T47D (cell line): ENCODE data around the gene ZFP36L1.
A peak's percentile ranks its signal among the peaks of the same experiment; 100 is the strongest.

ENCODE experiments used
- DNase-seq, 2 experiments: peaks; one replicate each; pipeline versions ENCODE4 v3.0.0 to v3.0.0-alpha.2; 2011 to 2012; ENCODE audit warnings: low read depth in 1 of 2, low spot score in 1 of 2
- JUND ChIP-seq: IDR thresholded peaks from 2 replicates; pipeline ENCODE4 v1.6.1; 2012; ENCODE audit warnings: low read depth
- in situ Hi-C: cut with HindIII; loops from 2 replicates; pipeline ENCODE4 v1.10.0; 2016; ENCODE audit warnings: low sequenced_read_pairs, low pct_unique_long_range_greater_than_20kb

The ZFP36L1 gene

DNA sequence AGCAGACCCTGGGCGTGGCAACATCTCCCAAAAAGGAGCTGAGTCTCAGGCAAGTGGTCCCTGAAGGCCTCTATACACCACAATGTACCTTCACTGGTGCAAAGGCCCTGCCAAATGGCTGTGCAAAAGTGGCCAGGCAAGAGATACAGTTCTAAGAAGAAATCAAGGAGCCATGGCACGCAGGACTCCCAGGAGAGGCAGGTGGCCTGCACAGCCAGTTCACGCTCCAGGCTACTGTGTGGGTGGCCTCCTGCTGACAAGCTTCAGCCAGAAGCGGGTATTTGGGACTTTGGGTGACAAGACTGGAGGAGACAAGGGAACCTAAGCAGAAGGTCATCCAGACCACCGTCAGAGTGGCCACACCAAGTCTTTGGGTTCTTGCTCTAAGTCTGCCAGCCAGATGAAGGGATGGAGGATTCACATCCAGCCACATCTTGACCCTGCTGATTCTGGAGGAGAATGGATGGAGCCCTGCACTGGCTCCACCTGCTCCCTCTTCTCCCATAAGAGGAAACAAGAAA, 20.5 kb upstream of the ZFP36L1 start:
- DNase-seq = no peak
- TF ChIP-seq JUND = no peak
- in situ Hi-C loops = no loop called here

DNA sequence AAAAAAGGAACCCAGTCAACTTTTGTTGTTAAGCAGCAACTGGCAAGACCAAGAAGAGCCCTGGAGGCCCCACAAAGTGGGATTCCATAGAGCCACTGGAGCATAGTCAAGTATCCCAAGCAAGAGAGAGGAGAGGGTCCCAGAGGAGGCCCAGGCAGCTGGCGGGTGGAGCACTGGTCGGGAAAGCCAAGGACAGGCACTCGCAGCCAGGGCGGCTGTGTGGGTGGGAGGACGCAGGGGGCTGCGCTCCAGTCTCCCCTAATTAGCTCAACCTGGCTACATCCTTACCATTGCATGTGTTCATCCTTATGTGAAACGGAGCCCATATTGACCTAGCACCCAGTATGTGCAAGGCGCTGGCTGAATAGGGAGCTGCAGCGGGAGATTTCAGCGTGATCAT, 18.3 kb upstream of the ZFP36L1 start:
- no peak for DNase-seq
- in situ Hi-C loops = no loop called here
- no peak for TF ChIP-seq JUND

DNA sequence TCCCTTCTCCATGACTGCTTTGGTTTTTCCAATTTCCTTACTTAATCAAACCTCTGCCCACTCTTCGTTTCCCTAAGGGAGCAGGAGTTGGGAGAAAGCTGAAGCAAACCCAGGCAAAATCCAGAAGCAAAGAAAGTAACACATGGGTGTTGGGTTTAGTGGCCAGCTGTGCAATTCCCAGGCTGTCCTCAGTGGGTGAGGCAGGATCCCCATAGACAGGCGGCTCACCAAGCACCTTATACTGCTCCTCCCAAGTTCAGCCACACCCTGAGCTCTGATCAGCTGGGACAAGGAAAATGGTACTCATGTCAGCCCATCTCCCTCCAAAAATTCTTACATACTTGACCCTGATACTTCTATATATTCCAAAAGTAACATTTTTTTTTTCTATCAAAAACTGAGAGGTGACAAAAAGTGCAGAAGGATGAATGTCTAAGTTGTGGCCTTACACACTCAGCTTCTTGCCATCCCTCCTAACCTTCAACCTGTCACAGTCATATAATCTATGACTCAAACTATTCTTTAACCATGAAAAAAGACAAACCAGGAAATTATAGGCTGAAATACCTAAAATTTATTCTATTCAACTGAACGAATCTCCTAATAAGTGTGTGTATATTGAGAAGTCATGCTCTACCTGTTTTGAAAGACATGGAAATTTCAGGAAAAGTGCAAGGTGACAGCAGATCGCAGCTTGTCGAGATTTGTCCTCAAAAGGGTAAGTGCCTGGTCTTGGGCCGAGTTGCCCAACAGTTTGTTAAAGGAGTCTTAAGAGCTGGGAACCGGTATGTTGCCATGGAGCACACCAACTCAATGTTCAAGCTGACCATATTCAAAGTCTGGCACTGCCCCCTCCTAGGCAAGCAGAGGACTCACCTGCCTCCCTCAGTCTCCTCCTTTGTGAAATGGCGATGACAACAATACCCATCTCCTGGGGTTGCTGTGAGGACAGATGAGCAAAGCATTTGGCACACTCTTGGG, 17.6 kb upstream of the ZFP36L1 start:
- no peak for TF ChIP-seq JUND
- DNase-seq = no peak
- in situ Hi-C loops = no loop called here

DNA sequence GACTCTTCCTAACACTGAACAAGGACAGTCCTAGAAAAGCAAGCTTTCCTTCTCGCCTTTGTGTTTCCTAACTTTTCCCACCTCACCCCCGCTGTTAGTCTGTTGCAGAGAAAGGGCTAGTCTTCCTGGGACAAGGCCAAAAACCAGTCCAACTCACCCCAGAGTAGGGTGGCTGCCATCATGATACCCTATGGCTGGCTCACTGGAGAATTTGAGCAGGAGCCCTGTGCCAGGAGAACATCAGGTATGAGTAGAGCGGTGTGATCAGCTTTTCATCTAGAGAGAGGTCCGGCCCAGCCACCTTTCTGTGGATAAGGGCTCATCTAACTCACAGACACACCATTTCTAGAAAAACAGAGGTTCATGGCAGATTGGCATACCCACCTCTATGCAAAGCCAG, 16.7 kb upstream of the ZFP36L1 start:
- in situ Hi-C loops = no loop called here
- DNase-seq = no peak
- no peak for TF ChIP-seq JUND

DNA sequence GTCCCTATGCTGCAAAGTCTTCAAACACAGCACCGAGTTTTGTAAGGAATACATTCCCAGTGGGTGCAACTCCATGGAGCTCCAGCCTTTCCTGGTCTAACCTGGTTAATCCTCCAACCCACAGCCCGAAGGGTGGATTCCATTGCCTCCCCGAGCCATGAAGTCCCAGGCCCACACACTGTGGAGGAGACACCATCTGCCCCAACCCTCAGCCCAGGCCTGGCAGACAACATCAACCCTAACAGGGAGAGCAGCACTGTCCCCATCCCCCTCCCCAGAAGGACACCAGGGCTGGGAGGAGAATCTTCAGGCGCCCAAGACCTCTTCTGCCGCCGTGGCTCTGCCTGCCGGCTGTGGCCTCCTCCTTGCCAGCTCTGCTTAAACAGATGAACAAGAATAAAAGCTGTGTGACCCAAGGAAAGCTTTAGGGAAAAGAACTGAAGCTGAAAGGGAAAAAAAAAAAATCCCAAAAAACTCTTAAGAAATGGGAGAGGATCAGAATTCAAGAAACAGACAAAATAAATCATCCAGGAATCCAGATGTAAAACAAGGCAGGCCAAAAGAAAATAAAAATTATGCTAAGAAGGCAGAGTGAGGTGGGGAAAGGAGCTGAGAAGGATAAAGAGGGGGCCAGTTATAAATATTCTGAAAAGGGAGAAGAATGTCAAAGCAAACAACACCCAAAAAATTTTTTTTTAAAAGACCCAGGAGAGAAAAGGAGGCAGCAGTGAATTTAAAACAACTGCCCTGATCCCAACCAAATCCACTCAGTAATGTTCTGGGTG, 16.0 kb upstream of the ZFP36L1 start:
- in situ Hi-C loops = no loop called here
- no peak for TF ChIP-seq JUND
- no peak for DNase-seq

GRCh38 chr14:68807987-68808386, 15.1 kb upstream of the ZFP36L1 start:
- DNase-seq = no peak
- in situ Hi-C loops = no loop called here
- no peak for TF ChIP-seq JUND

- peak in 1 of 2 experiments; percentile 94 for DNase-seq
- TF ChIP-seq JUND = no peak
- in situ Hi-C loops = no loop called here
These were observed 14.3 kb upstream of the ZFP36L1 start for GRCh38 chr14:68807148-68807600.

DNA sequence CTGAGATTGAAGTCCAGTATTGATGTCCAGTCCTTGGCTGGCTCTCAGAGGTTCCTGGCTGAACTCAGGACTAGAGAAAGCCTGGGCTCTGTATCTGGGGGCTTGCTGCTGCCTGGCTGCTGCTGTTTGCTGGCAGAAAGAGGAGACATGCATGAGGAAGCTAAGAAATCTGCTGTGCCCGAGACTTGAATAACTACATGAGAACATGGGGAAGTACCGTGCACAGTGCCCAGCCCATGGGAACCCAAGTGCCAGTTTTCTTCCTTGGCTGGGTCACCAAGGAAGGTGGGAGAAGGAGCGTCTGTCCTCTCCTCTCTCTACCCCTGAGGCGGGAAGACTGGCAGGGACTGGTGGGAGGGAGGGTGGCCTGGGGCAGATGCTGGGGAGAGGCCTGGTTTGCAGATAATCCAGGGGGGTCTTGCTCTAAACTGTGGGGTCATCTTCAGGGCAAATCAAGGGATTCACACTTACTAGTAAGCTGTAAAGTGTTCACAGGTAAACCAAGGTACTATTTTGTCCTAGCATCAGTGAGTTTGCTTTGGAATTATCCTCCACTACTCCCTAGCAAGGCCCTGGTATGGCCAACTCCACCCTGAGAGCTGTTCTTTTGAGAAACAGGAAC, 13.8 kb upstream of the ZFP36L1 start:
- TF ChIP-seq JUND = no peak
- no peak for DNase-seq
- in situ Hi-C loops = no loop called here

GRCh38 chr14:68805414-68805813, 12.5 kb upstream of the ZFP36L1 start:
- TF ChIP-seq JUND = no peak
- in situ Hi-C loops = no loop called here
- DNase-seq = no peak

DNA sequence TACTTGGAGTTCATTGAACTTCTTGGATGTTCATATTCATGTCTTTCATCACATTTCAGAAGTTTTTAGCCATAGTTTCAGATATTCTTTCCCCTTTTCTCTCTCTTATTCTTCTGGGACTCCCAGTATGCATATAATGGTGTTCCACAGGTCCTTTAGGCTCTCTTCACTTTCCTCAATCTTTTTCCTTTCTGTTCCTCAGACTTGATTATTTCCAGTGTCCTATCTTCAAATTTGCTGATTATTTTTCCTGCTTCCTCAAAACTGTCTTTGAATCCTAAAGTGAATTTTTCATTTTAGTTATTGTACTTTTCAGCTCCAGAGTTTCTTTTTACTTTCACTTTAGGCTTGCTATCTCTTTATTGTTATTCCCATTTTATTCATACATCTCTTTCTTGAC, 8.8 kb upstream of the ZFP36L1 start:
- DNase-seq = no peak
- in situ Hi-C loops = no loop called here

GRCh38 chr14:68800953-68801352, 8.1 kb upstream of the ZFP36L1 start:
- in situ Hi-C loops = no loop called here

More for the DNA sequence above, 8.8 kb upstream of the ZFP36L1 start:
- TF ChIP-seq JUND = no peak

DNA sequence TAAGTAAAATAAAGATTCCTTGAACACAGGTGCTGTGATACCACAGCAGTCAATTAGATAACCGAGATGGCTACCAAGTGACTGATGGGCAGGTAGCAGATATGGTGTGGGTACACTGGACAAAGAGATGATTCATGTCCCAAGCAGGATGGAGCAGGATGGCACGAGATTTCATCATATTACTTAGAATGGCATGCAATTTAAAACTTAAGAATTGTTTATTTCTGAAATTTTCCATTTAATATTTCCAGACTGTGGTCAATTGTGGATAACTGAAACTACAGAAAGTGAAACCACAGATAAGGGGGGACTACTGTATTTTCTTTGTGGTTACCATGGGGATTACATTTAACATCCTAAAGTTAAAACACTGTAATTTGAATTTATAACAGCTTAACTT, 7.5 kb upstream of the ZFP36L1 start:
- no peak for DNase-seq
- in situ Hi-C loops = no loop called here
- TF ChIP-seq JUND = no peak

More at GRCh38 chr14:68800953-68801352, 8.1 kb upstream of the ZFP36L1 start:
- no peak for DNase-seq
- TF ChIP-seq JUND = no peak
